OCI-LY7 (cell line): ENCODE measurements around the gene GABRD. TPM values are rescaled to one million over a fixed set of nuclear protein-coding genes. Genes with fewer than 3 reads are reported as not detected.

Experiments
- BruUV-seq: library from RNA; stranded (reverse); fragments of 400-500 nt; replicated peaks from 2 replicates; lab custom pipeline; 2021; lab: Mats Ljungman, UMichigan
- CTCF ChIA-PET: fragments of 300-600 bp; sonication (Branson Sonifier 250); formaldehyde crosslinking; loops from one replicate; lab custom pipeline; 2022; ENCODE audit warnings: antibody characterized with exemption; ENCODE audit not compliant: unreplicated experiment; lab: Charles Lee
- POLR2A ChIA-PET: fragments of 300-600 bp; sonication (Branson Sonifier 250); formaldehyde crosslinking; loops from one replicate; lab custom pipeline; 2022; ENCODE audit warnings: antibody characterized with exemption; lab: Charles Lee
- DNase-seq: peaks from one replicate; pipeline ENCODE4 v3.0.0-alpha.2; 2015; ENCODE audit warnings: low spot score
- H2AFZ ChIP-seq: fragments of 200-600 bp; sonication (generic), shearing (Covaris generic); 2 replicates; pipeline ENCODE4 v1.6.1; 2014; ENCODE audit warnings: mild to moderate bottlenecking, antibody characterized with exemption, low read length, moderate library complexity
- H3K27ac ChIP-seq: fragments of 200-600 bp; sonication (generic); 2 replicates; pipeline ENCODE4 v1.5.1; 2014; ENCODE audit warnings: mixed run types, low read depth, mild to moderate bottlenecking, moderate library complexity, low read length, inconsistent platforms; ENCODE audit not compliant: poor library complexity, severe bottlenecking
- H3K36me3 ChIP-seq: fragments of 200-600 bp; sonication (generic); 2 replicates; pipeline ENCODE4 v1.6.1; 2014; ENCODE audit warnings: mild to moderate bottlenecking, antibody characterized with exemption, low read length, moderate library complexity, mixed read lengths; ENCODE audit not compliant: insufficient read depth
- H3K4me1 ChIP-seq: fragments of 200-600 bp; sonication (generic); 2 replicates; pipeline ENCODE4 v1.5.1; 2014; ENCODE audit warnings: mild to moderate bottlenecking, low read length; ENCODE audit not compliant: insufficient read depth, poor library complexity, severe bottlenecking
- H3K4me2 ChIP-seq: fragments of 200-600 bp; sonication (generic); 2 replicates; pipeline ENCODE4 v1.6.1; 2014; ENCODE audit warnings: mild to moderate bottlenecking, low read length
- H3K4me3 ChIP-seq: fragments of 200-600 bp; sonication (generic); 2 replicates; pipeline ENCODE4 v1.5.1; 2014; ENCODE audit warnings: mild to moderate bottlenecking, low read depth, low read length; ENCODE audit not compliant: poor library complexity, severe bottlenecking
- H3K79me2 ChIP-seq: fragments of 200-600 bp; sonication (generic); 2 replicates; pipeline ENCODE4 v1.6.1; 2016; ENCODE audit warnings: low read depth, mild to moderate bottlenecking, low read length, moderate library complexity, mixed read lengths; ENCODE audit not compliant: insufficient read depth
- H3K9me2 ChIP-seq: fragments of 200-600 bp; sonication (generic); 2 replicates; pipeline ENCODE4 v1.6.1; 2016; ENCODE audit warnings: mild to moderate bottlenecking, low read length, mixed read lengths; ENCODE audit not compliant: insufficient read depth
- H3K9me3 ChIP-seq: fragments of 200-600 bp; sonication (generic); 2 replicates; pipeline ENCODE4 v1.6.1; 2014; ENCODE audit warnings: mild to moderate bottlenecking, mixed run types, low read length, mixed read lengths
- H4K20me1 ChIP-seq: fragments of 200-600 bp; sonication (generic); 2 replicates; pipeline ENCODE4 v1.6.1; 2014; ENCODE audit warnings: mild to moderate bottlenecking, antibody characterized with exemption, low read length, moderate library complexity, mixed read lengths; ENCODE audit not compliant: insufficient read depth
- EZH2phosphoT487 ChIP-seq: fragments of 200-600 bp; sonication (generic); IDR thresholded peaks from 2 replicates; pipeline ENCODE4 v1.6.1; 2018; ENCODE audit warnings: low read depth, borderline replicate concordance, mild to moderate bottlenecking, mixed run types, antibody characterized with exemption, low read length, moderate library complexity, mixed read lengths
- intact Hi-C: fragments of 100-400 bp; cut with micrococcal nuclease; formaldehyde crosslinking; loops from one replicate; pipeline ENCODE4 v1.10.0; 2022; ENCODE audit not compliant: unreplicated experiment
- total RNA-seq, 2 experiments: library from RNA; depleted of rRNA in 1 of 2; stranded (reverse); fragments of >200 nt in 1 of 2; shearing (Covaris generic) in 1 of 2; gene quantifications; 2 replicates each; pipeline ENCODE4 v1.2.3, GENCODE V29; 2014 to 2022
- TF ChIP-seq, protein P1 (sequence below): fragments of 200-600 bp; sonication (generic); conservative IDR thresholded peaks from 2 replicates; pipeline ENCODE4 v1.5.1; 2014; ENCODE audit warnings: mild to moderate bottlenecking, antibody characterized with exemption, low read length, moderate library complexity, mixed read lengths

The GABRD gene
- total RNA-seq, 2 experiments from 2014 or later: not detected

- no peak overlapping the region for H3K4me2 ChIP-seq
- H2AFZ ChIP-seq: no peak overlapping the region
- no peaks in the 10 kb centered on the region for H3K79me2 ChIP-seq
- BruUV-seq: no TSS peak
- H3K9me3 ChIP-seq: peaks cover 11% of the 10 kb centered on the region; the same call in 1 of the 2 replicates
- H3K9me2 ChIP-seq: no peaks in the 10 kb centered on the region
- no peak for TF ChIP-seq EZH2phosphoT487
- TF ChIP-seq, protein P1, sequence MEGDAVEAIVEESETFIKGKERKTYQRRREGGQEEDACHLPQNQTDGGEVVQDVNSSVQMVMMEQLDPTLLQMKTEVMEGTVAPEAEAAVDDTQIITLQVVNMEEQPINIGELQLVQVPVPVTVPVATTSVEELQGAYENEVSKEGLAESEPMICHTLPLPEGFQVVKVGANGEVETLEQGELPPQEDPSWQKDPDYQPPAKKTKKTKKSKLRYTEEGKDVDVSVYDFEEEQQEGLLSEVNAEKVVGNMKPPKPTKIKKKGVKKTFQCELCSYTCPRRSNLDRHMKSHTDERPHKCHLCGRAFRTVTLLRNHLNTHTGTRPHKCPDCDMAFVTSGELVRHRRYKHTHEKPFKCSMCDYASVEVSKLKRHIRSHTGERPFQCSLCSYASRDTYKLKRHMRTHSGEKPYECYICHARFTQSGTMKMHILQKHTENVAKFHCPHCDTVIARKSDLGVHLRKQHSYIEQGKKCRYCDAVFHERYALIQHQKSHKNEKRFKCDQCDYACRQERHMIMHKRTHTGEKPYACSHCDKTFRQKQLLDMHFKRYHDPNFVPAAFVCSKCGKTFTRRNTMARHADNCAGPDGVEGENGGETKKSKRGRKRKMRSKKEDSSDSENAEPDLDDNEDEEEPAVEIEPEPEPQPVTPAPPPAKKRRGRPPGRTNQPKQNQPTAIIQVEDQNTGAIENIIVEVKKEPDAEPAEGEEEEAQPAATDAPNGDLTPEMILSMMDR: no peak
- H3K36me3 ChIP-seq: no peaks in the 10 kb centered on the region
- intact Hi-C loops: no loop called here
- H3K4me3 ChIP-seq: no peak overlapping the region
- no peak overlapping the region for H3K27ac ChIP-seq
- no peaks in the 10 kb centered on the region for H3K4me1 ChIP-seq
- H4K20me1 ChIP-seq: no peaks in the 10 kb centered on the region
- CTCF ChIA-PET: no interaction called here
- POLR2A ChIA-PET: interaction anchor here (0.6 kb wide), 1 partner anchor 147 kb away, joined by 3 read pairs; no protein-coding TSS in a partner anchor
- DNase-seq: peak; percentile 4
These were observed 59.0 kb downstream of the GABRD start for GRCh38 chr1:2078170-2078569.

DNA sequence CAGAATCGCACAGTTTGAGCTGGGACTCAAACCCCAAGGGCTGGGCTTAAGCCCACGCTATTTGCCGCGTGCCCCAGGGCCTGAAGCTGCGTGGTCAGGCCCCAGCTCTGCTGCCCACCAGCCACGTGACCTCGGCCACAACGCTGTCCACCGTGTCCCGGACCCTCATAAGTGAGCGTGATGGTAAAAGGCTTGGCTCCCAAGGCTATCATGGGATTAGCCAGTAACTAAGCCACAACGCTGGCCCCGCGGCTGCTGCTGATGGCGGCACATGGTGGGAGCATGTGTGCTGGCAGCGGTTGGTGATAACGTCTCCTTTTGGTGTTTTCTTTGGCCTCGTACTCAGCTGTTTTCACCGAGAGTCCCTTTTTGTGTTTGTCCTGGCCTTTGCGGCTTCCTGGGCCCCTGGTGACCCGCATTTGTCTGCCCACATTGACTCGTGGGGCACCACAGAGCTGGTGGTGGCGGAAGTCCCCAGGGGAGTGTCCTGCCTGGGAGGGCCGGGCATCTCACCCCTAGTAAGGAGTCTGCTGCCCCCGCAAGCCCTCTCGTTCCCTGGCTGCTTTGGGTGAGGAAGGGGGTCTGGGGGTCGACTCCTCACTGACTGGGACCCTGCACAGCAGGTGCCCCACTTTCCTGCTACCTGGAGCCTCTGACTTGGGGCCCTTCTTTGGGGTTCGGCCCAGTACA, 60.4 kb downstream of the GABRD start:
- POLR2A ChIA-PET: no interaction called here
- no peaks in the 10 kb centered on the region for H3K79me2 ChIP-seq

More for the DNA sequence above, 60.4 kb downstream of the GABRD start:
- Histone ChIP-seq H3K9me3 (peaks cover 11% of the 10 kb centered on the region; the same call in 1 of the 2 replicates), H3K9me2 (no peaks in the 10 kb centered on the region), H3K27ac (no peak overlapping the region), H3K4me2 (no peak overlapping the region), H4K20me1 (no peaks in the 10 kb centered on the region), H3K4me1 (no peaks in the 10 kb centered on the region), H2AFZ (no peak overlapping the region), H3K4me3 (no peak overlapping the region), H3K36me3 (no peaks in the 10 kb centered on the region)
- no peak for TF ChIP-seq EZH2phosphoT487
- TF ChIP-seq, protein P1: no peak
- no TSS peak for BruUV-seq
- intact Hi-C loops: no loop called here
- DNase-seq: no peak
- CTCF ChIA-PET: no interaction called here
